GM12801 (cell line): ENCODE data around the gene UBAC2.

Source experiments
- CTCF ChIP-seq: IDR thresholded peaks from one replicate; pipeline ENCODE4 v1.5.1; 2011; ENCODE audit warnings: control low read depth; ENCODE audit not compliant: insufficient read length; ENCODE audit errors: extremely low read depth

The UBAC2 gene

GRCh38 chr13:99404005-99404755 is 203.5 kb downstream of the UBAC2 start:
- TF ChIP-seq CTCF, result no peak

GRCh38 chr13:99405966-99406365 is 205.3 kb downstream of the UBAC2 start:
- no peak for TF ChIP-seq CTCF

GRCh38 chr13:99406799-99407201 is 206.1 kb downstream of the UBAC2 start:
- TF ChIP-seq CTCF, result no peak

GRCh38 chr13:99407906-99408702 is 207.4 kb downstream of the UBAC2 start:
- TF ChIP-seq CTCF, result no peak

- TF ChIP-seq CTCF, result no peak
These were observed 208.0 kb downstream of the UBAC2 start for GRCh38 chr13:99408703-99409000.

- no peak for TF ChIP-seq CTCF
These were observed 212.2 kb downstream of the UBAC2 start for GRCh38 chr13:99412856-99413255.

GRCh38 chr13:99414048-99414995 is 213.7 kb downstream of the UBAC2 start:
- TF ChIP-seq CTCF, result no peak
